H1 (cell line): ENCODE measurements around the gene ARHGEF3. TPM values are rescaled to one million over a fixed set of nuclear protein-coding genes. Genes with fewer than 3 reads are reported as not detected.

Experiments
- CTCF ChIA-PET: fragments of 300-600 bp; sonication (Branson Sonifier 250); formaldehyde crosslinking; loops from one replicate; lab custom pipeline; 2021; ENCODE audit not compliant: partially characterized antibody; lab: Charles Lee
- POLR2A ChIA-PET: fragments of 300-600 bp; sonication (Branson Sonifier 250); formaldehyde crosslinking; loops from one replicate; lab custom pipeline; 2021; ENCODE audit warnings: inconsistent platforms; ENCODE audit not compliant: partially characterized antibody; lab: Charles Lee
- DNase-seq, 2 experiments: peaks; one replicate each; pipeline versions ENCODE4 v3.0.0 to v3.0.0-alpha.2; 2010 to 2022; ENCODE audit warnings: low spot score in 2 of 2, low read depth in 1 of 2, mixed read lengths in 1 of 2
- FAIRE-seq: peaks from 2 replicates; lab custom pipeline; 2011; peaks lifted over from hg19 to GRCh38; lab: Jason Lieb, UNC
- H2AFZ ChIP-seq: 2 replicates; pipeline ENCODE4 v1.8.1; 2012; ENCODE audit warnings: low read length, inconsistent platforms
- H2AK5ac ChIP-seq: 2 replicates; pipeline ENCODE4 v1.6.1; 2013; ENCODE audit warnings: low read depth, low read length
- H2BK120ac ChIP-seq: replicated peaks from 2 replicates; pipeline ENCODE3; 2013; ENCODE audit warnings: low read depth, low read length, inconsistent platforms
- H2BK12ac ChIP-seq: 2 replicates; pipeline ENCODE4 v1.6.1; 2013; ENCODE audit warnings: low read depth, low read length
- H2BK15ac ChIP-seq: 2 replicates; pipeline ENCODE4 v1.6.1; 2013; ENCODE audit warnings: low read length
- H2BK20ac ChIP-seq: 2 replicates; pipeline ENCODE4 v1.6.1; 2013; ENCODE audit warnings: low read length
- H2BK5ac ChIP-seq: 2 replicates; pipeline ENCODE4 v1.6.1; 2013; ENCODE audit warnings: low read depth, low read length
- H3K14ac ChIP-seq: 2 replicates; pipeline ENCODE4 v1.6.1; 2013; ENCODE audit warnings: inconsistent platforms; ENCODE audit not compliant: insufficient read length
- H3K18ac ChIP-seq: 2 replicates; pipeline ENCODE4 v1.6.1; 2013; ENCODE audit warnings: low read length; ENCODE audit errors: extremely low read depth
- H3K23ac ChIP-seq: 2 replicates; pipeline ENCODE4 v1.6.1; 2013; ENCODE audit warnings: inconsistent platforms; ENCODE audit not compliant: insufficient read length
- H3K23me2 ChIP-seq: 2 replicates; pipeline ENCODE4 v1.6.1; 2013; ENCODE audit warnings: low read depth, low read length
- H3K27ac ChIP-seq: 2 replicates; pipeline ENCODE4 v1.6.1; 2011; ENCODE audit warnings: low read depth, low read length, inconsistent platforms
- H3K27me3 ChIP-seq, 4 experiments: replicated peaks in 1 of 4; 1 replicate in 1 of 4; 2 replicates in 3 of 4; pipeline versions ENCODE4 v1.6.1 to v1.8.1; 2011 to 2013; ENCODE audit warnings: low read length in 3 of 4, mild to moderate bottlenecking in 3 of 4, inconsistent platforms in 2 of 4, mixed read lengths in 2 of 4, moderate library complexity in 1 of 4; ENCODE audit not compliant: control insufficient read depth in 3 of 4, insufficient read depth in 3 of 4; ENCODE audit errors: extremely low read depth in 1 of 4
- H3K36me3 ChIP-seq, 4 experiments: 2 replicates each; pipeline versions ENCODE4 v1.6.1 to v1.8.1; 2011 to 2013; ENCODE audit warnings: mild to moderate bottlenecking in 4 of 4, low read length in 3 of 4, moderate library complexity in 2 of 4, control low read depth in 1 of 4, inconsistent platforms in 1 of 4; ENCODE audit not compliant: insufficient read depth in 4 of 4, control insufficient read depth in 2 of 4
- H3K4ac ChIP-seq: replicated peaks from 2 replicates; pipeline ENCODE3; 2013; ENCODE audit warnings: low read length, low read depth, mixed read lengths, inconsistent platforms; ENCODE audit not compliant: insufficient read length
- H3K4me1 ChIP-seq, 4 experiments: replicated peaks in 1 of 4; 1 replicate in 1 of 4; 2 replicates in 3 of 4; pipeline versions ENCODE4 v1.6.1 to v1.8.1; 2011 to 2013; ENCODE audit warnings: low read length in 3 of 4, inconsistent platforms in 2 of 4, mixed read lengths in 1 of 4; ENCODE audit not compliant: insufficient read depth in 4 of 4, control insufficient read depth in 3 of 4
- H3K4me2 ChIP-seq, 2 experiments: 2 replicates each; pipeline versions ENCODE4 v1.6.1 to v1.8.1; 2011 to 2013; ENCODE audit warnings: low read depth in 2 of 2, low read length in 2 of 2, control low read depth in 1 of 2, inconsistent platforms in 1 of 2, mild to moderate bottlenecking in 1 of 2; ENCODE audit not compliant: insufficient read depth in 1 of 2
- H3K4me3 ChIP-seq, 4 experiments: fragments of 200-600, 300-600 bp in 1 of 4; sonication (generic), shearing (Covaris generic), sonication (Bioruptor Twin) in 1 of 4; 2 replicates each; pipeline versions ENCODE4 v1.5.1 to v1.8.1; 2011 to 2016; ENCODE audit warnings: low read length in 4 of 4, low read depth in 3 of 4, control low read depth in 2 of 4, inconsistent platforms in 2 of 4, mild to moderate bottlenecking in 2 of 4, mixed read lengths in 1 of 4, moderate library complexity in 1 of 4; ENCODE audit not compliant: insufficient read depth in 2 of 4; ENCODE audit errors: extremely low read depth in 1 of 4
- H3K56ac ChIP-seq: replicated peaks from 2 replicates; pipeline ENCODE3; 2013; ENCODE audit warnings: low read depth, mild to moderate bottlenecking, mixed read lengths, low read length, inconsistent platforms; ENCODE audit not compliant: insufficient read length
- H3K79me1 ChIP-seq: 2 replicates; pipeline ENCODE4 v1.6.1; 2013; ENCODE audit warnings: low read depth, low read length, control low read depth
- H3K79me2 ChIP-seq, 2 experiments: 2 replicates each; pipeline versions ENCODE4 v1.6.1 to v1.8.1; 2012 to 2013; ENCODE audit warnings: low read length in 2 of 2, mild to moderate bottlenecking in 2 of 2, inconsistent platforms in 1 of 2; ENCODE audit not compliant: insufficient read depth in 2 of 2, control insufficient read depth in 1 of 2
- H3K9ac ChIP-seq, 4 experiments: replicated peaks in 1 of 4; 1 replicate in 1 of 4; 2 replicates in 3 of 4; pipeline versions ENCODE4 v1.6.1 to v1.8.1; 2011 to 2013; ENCODE audit warnings: low read depth in 3 of 4, low read length in 3 of 4, control low read depth in 2 of 4, mild to moderate bottlenecking in 2 of 4, moderate library complexity in 2 of 4, inconsistent platforms in 1 of 4; ENCODE audit errors: extremely low read depth in 1 of 4
- H3K9me3 ChIP-seq, 2 experiments: 2 replicates each; pipeline versions ENCODE4 v1.6.1 to v1.8.1; 2012 to 2013; ENCODE audit warnings: mild to moderate bottlenecking in 2 of 2, moderate library complexity in 2 of 2, control low read depth in 1 of 2, inconsistent platforms in 1 of 2, low read depth in 1 of 2, low read length in 1 of 2, mixed read lengths in 1 of 2; ENCODE audit not compliant: insufficient read depth in 2 of 2
- H4K20me1 ChIP-seq, 2 experiments: replicated peaks in 1 of 2; 2 replicates each; pipeline versions ENCODE3 to v1.8.1; 2011 to 2013; ENCODE audit warnings: inconsistent platforms in 2 of 2, low read length in 2 of 2, mild to moderate bottlenecking in 1 of 2; ENCODE audit not compliant: insufficient read depth in 2 of 2, control insufficient read depth in 1 of 2
- H4K5ac ChIP-seq: 2 replicates; pipeline ENCODE4 v1.6.1; 2013; ENCODE audit warnings: low read length, low read depth, mixed read lengths, inconsistent platforms; ENCODE audit not compliant: insufficient read length
- H4K8ac ChIP-seq: 2 replicates; pipeline ENCODE4 v1.8.0; 2013; ENCODE audit warnings: mild to moderate bottlenecking, moderate library complexity, low read length, inconsistent platforms; ENCODE audit not compliant: insufficient read depth; ENCODE audit errors: extremely low read depth
- H4K91ac ChIP-seq: replicated peaks from 2 replicates; pipeline ENCODE3; 2013; ENCODE audit warnings: low read length, mixed read lengths, inconsistent platforms; ENCODE audit not compliant: insufficient read length
- CEBPB ChIP-seq: IDR thresholded peaks from 2 replicates; pipeline ENCODE4 v1.6.1; 2012; ENCODE audit warnings: low read depth, low read length
- ZNF274 ChIP-seq: IDR thresholded peaks from 2 replicates; pipeline ENCODE4 v1.7.0; 2012; ENCODE audit warnings: low read length, borderline replicate concordance; ENCODE audit errors: extremely low read depth
- WGBS, 2 experiments: shearing (Covaris generic) in 1 of 2; methylation state at CpG; one replicate each; pipeline versions ENCODE4 v1.1.6 to v1.1.7; 2013 to 2015; ENCODE audit warnings: low lambda C conversion rate in 2 of 2, mixed read lengths in 2 of 2, inconsistent platforms in 1 of 2, low coverage in 1 of 2, missing lambda C conversion rate in 1 of 2; ENCODE audit not compliant: insufficient replicate concordance in 2 of 2, insufficient coverage in 1 of 2, insufficient read length in 1 of 2; ENCODE audit errors: extremely low coverage in 1 of 2, missing lambda C conversion rate in 1 of 2; 5-methylcytosine and 5-hydroxymethylcytosine counted together
- polyA plus RNA-seq, 7 experiments: library from polyadenylated mRNA; depleted of rRNA in 3 of 7; stranded (reverse) in 5 of 7; unstranded in 2 of 7; fragments of >200 nt in 5 of 7; fragments of 200-250 nt in 2 of 7; gene quantifications; 1 replicate in 5 of 7; 2 replicates in 1 of 7; 4 replicates in 1 of 7; pipeline versions ENCODE4 v1.2.1 to v1.2.3, GENCODE V29; 2011 to 2013; ENCODE audit warnings: missing spikeins in 2 of 7, mixed read lengths in 2 of 7
- total RNA-seq: library from RNA; stranded (reverse); fragmentation: NEBNext Ultra II Directional; extraction: Animal tissue kit (Norgen Biotek cat#: 25700); gene quantifications from 2 replicates; pipeline ENCODE4 v1.2.1, GENCODE V29; 2021
- TF ChIP-seq, protein P1 (sequence below): IDR thresholded peaks from 2 replicates; pipeline ENCODE4 v1.6.1; 2012; ENCODE audit warnings: low read length, inconsistent platforms

The ARHGEF3 gene
- total and polyA plus RNA-seq, 2 of the 8 experiments (the other 6 are each of a cell fraction or from before 2014, with no cell fraction given) = 2.8 to 6.0 TPM

DNA sequence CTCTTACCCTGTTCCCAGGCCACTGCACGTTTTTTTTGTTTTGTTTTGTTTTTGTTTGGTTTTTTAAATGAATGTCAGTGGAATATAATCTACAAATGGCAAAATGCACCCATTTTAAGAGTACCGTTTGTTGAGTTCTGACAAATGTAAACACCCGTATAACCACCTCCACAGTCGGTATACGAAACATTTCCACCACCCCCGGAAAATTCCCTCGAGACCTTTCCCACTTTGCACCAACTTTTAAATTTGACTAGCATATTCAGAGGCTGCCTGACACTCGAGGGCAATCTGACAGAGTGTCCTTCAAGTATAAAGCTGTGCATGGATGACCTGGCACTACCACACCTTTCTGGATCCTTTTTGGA is 613 bp upstream of the ARHGEF3 start:
- Histone ChIP-seq H3K79me1 (no peaks in the 10 kb centered on the region), H2BK12ac (no peak overlapping the region), H2AK5ac (no peak overlapping the region), H3K36me3 (no peaks in the 10 kb centered on the region), H4K20me1 (peaks cover 0 to 4% of the 10 kb centered on the region in 2 experiments), H2BK20ac (no peak overlapping the region), H4K8ac (no peak overlapping the region), H3K9me3 (no peaks in the 10 kb centered on the region), H4K5ac (no peak overlapping the region), H3K4me2 (peak overlapping the region in 1 of 2 experiments; percentile 96; a peak in 2 of 4 replicates), H3K23me2 (peaks cover 7% of the 10 kb centered on the region), H3K4me3 (peak overlapping the region in 1 of 4 experiments; percentile 79; a peak in 4 of 8 replicates), H2BK5ac (no peak overlapping the region), H3K56ac (no peak overlapping the region), H4K91ac (no peak overlapping the region), H2BK15ac (no peak overlapping the region), H3K18ac (no peak overlapping the region), H3K4me1 (peaks cover 0 to 9% (median 3%) of the 10 kb centered on the region in 4 experiments; a peak in 4 of 7 replicates), H2AFZ (no peak overlapping the region), H3K9ac (no peak overlapping the region), H3K14ac (no peak overlapping the region), H2BK120ac (no peak overlapping the region), H3K79me2 (no peaks in the 10 kb centered on the region), H3K27me3 (peaks cover 0 to 11% (median 7%) of the 10 kb centered on the region in 4 experiments; a peak in 3 of 7 replicates), H3K27ac (no peak overlapping the region), H3K4ac (no peak overlapping the region), H3K23ac (no peak overlapping the region)
- TF ChIP-seq ZNF274 (no peak), CEBPB (no peak)
- TF ChIP-seq, protein P1, sequence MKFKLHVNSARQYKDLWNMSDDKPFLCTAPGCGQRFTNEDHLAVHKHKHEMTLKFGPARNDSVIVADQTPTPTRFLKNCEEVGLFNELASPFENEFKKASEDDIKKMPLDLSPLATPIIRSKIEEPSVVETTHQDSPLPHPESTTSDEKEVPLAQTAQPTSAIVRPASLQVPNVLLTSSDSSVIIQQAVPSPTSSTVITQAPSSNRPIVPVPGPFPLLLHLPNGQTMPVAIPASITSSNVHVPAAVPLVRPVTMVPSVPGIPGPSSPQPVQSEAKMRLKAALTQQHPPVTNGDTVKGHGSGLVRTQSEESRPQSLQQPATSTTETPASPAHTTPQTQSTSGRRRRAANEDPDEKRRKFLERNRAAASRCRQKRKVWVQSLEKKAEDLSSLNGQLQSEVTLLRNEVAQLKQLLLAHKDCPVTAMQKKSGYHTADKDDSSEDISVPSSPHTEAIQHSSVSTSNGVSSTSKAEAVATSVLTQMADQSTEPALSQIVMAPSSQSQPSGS = no peak
- POLR2A ChIA-PET = no interaction called here
- WGBS, 2 experiments = 65% methylated on average over 8 of the region's 8 CpGs; no CpG with 5 or more reads in 1 of the 2 experiments
- CTCF ChIA-PET = interaction anchor here (0.7 to 9.8 kb wide), 17 partner anchors 10 to 454 kb away, joined by 3 to 92 read pairs (median 4); no protein-coding TSS in a partner anchor
- no peak for DNase-seq
- FAIRE-seq = no peak
